ENCODE measurements around the gene DCANP1. TPM values are rescaled to one million over a fixed set of nuclear protein-coding genes. Genes with fewer than 3 reads are reported as not detected.

The DCANP1 gene
- total RNA-seq, 1 donor from 2014 or later, result not detected

DNA sequence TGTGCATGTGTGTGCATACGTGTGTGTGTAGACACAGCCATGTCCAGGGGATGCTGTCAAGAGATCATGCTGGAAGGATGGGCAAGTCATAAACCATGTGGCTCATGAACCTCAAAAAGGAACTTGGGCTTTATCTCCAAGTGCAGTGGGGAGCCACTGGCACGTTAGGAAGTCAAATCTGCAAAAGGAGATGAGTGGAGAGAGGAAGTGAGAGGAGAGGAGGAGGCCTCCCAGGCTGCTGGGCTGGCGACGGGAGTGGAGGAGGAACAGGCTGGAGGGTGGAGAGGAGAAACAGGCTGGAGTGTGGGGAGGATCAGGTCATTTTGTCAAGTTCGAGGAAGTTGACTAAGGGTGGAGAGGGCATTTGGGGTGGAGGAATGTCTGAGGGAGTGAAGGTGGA is 34.2 kb upstream of the DCANP1 start:
- Histone ChIP-seq H3K4me3 (ENCODE audit: low read length in 3 of 3) (no peak overlapping the region), H3K9me3 (ENCODE audit: control insufficient read depth in 3 of 3, low read length in 3 of 3) (no peaks in the 10 kb centered on the region), H3K27me3 (ENCODE audit: control insufficient read depth in 3 of 3, insufficient read depth in 3 of 3, low read length in 3 of 3) (peaks cover 13 to 48% (median 28%) of the 10 kb centered on the region in 3 donors), H3K9ac (ENCODE audit: low read depth in 1 of 3, low read length in 3 of 3) (no peak overlapping the region), H3K27ac (ENCODE audit: low read depth, low read length) (no peak overlapping the region), H3K4me1 (ENCODE audit: control insufficient read depth in 3 of 3, insufficient read depth in 3 of 3, low read length in 3 of 3) (no peaks in the 10 kb centered on the region), H3K36me3 (ENCODE audit: control insufficient read depth in 3 of 3, insufficient read depth in 3 of 3, low read length in 3 of 3) (no peaks in the 10 kb centered on the region)

DNA sequence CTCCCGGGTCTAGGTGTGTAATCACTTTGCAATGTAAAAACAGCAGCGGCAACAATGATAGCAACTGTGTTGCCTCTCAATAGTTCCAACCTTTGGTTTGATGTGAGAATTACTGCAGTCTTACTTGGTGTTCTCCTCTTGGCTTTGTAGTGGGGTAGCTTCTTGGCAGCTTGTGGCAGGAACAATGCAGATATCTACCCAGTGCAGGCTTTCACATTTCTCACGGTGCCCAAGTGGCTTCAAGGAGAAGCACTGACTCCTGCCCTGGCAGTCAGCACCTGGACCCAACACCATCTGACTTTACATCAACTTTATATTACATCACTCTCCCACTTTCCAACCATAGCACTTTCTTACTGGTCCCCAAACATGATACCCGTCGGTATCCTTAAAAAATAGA is 33.4 kb upstream of the DCANP1 start:
- H3K27me3 ChIP-seq (ENCODE audit: control insufficient read depth in 3 of 3, insufficient read depth in 3 of 3, low read length in 3 of 3), result peaks cover 8 to 43% (median 22%) of the 10 kb centered on the region in 3 donors
- no peaks in the 10 kb centered on the region for H3K36me3 ChIP-seq (ENCODE audit: control insufficient read depth in 3 of 3, insufficient read depth in 3 of 3, low read length in 3 of 3)
- no peak overlapping the region for H3K9ac ChIP-seq (ENCODE audit: low read depth in 1 of 3, low read length in 3 of 3)

DNA sequence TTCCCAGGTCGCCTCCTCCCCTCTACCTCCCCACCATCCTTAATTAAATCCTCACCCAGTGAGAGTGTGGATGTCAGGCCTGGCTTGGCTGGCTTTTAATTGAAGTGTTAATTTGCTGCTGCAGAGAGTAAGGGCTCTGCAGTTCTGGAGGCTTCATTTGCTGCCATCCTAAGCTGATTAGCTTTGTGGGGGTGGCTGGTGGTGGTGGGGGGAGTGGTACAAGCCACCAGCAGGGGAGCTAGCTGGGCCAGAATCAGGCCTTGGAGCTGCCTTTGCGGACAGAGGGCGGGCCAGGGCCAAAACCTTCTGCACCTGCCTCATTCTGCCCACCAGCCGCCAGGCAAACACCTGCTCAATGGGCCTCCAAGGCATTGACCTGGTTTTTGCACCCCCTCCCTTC is 31.8 kb upstream of the DCANP1 start:
- peaks cover 3 to 46% (median 25%) of the 10 kb centered on the region in 3 donors for H3K27me3 ChIP-seq (ENCODE audit: control insufficient read depth in 3 of 3, insufficient read depth in 3 of 3, low read length in 3 of 3)
- H3K4me1 ChIP-seq (ENCODE audit: control insufficient read depth in 3 of 3, insufficient read depth in 3 of 3, low read length in 3 of 3), result no peaks in the 10 kb centered on the region
- no peak overlapping the region for H3K4me3 ChIP-seq (ENCODE audit: low read length in 3 of 3)
- no peaks in the 10 kb centered on the region for H3K9me3 ChIP-seq (ENCODE audit: control insufficient read depth in 3 of 3, low read length in 3 of 3)
- no peak overlapping the region for H3K9ac ChIP-seq (ENCODE audit: low read depth in 1 of 3, low read length in 3 of 3)
- no peak overlapping the region for H3K27ac ChIP-seq (ENCODE audit: low read depth, low read length)
- no peaks in the 10 kb centered on the region for H3K36me3 ChIP-seq (ENCODE audit: control insufficient read depth in 3 of 3, insufficient read depth in 3 of 3, low read length in 3 of 3)

More for the DNA sequence above, 33.4 kb upstream of the DCANP1 start:
- Histone ChIP-seq H3K4me1 (ENCODE audit: control insufficient read depth in 3 of 3, insufficient read depth in 3 of 3, low read length in 3 of 3) (no peaks in the 10 kb centered on the region), H3K4me3 (ENCODE audit: low read length in 3 of 3) (no peak overlapping the region), H3K9me3 (ENCODE audit: control insufficient read depth in 3 of 3, low read length in 3 of 3) (no peaks in the 10 kb centered on the region), H3K27ac (ENCODE audit: low read depth, low read length) (no peak overlapping the region)

GRCh38 chr5:135477613-135478066 is 30.5 kb upstream of the DCANP1 start:
- H3K4me1 ChIP-seq (ENCODE audit: control insufficient read depth in 3 of 3, insufficient read depth in 3 of 3, low read length in 3 of 3), result no peaks in the 10 kb centered on the region
- no peaks in the 10 kb centered on the region for H3K36me3 ChIP-seq (ENCODE audit: control insufficient read depth in 3 of 3, insufficient read depth in 3 of 3, low read length in 3 of 3)
- no peak overlapping the region for H3K4me3 ChIP-seq (ENCODE audit: low read length in 3 of 3)
- no peak overlapping the region for H3K9ac ChIP-seq (ENCODE audit: low read depth in 1 of 3, low read length in 3 of 3)
- H3K27me3 ChIP-seq (ENCODE audit: control insufficient read depth in 3 of 3, insufficient read depth in 3 of 3, low read length in 3 of 3), result peaks cover 3 to 50% (median 31%) of the 10 kb centered on the region in 3 donors
- no peaks in the 10 kb centered on the region for H3K9me3 ChIP-seq (ENCODE audit: control insufficient read depth in 3 of 3, low read length in 3 of 3)
- no peak overlapping the region for H3K27ac ChIP-seq (ENCODE audit: low read depth, low read length)

- Histone ChIP-seq H3K9ac (ENCODE audit: low read depth in 1 of 3, low read length in 3 of 3) (no peak overlapping the region), H3K27me3 (ENCODE audit: control insufficient read depth in 3 of 3, insufficient read depth in 3 of 3, low read length in 3 of 3) (peaks cover 3 to 54% (median 30%) of the 10 kb centered on the region in 3 donors), H3K27ac (ENCODE audit: low read depth, low read length) (no peak overlapping the region), H3K4me3 (ENCODE audit: low read length in 3 of 3) (no peak overlapping the region), H3K9me3 (ENCODE audit: control insufficient read depth in 3 of 3, low read length in 3 of 3) (no peaks in the 10 kb centered on the region), H3K4me1 (ENCODE audit: control insufficient read depth in 3 of 3, insufficient read depth in 3 of 3, low read length in 3 of 3) (no peaks in the 10 kb centered on the region), H3K36me3 (ENCODE audit: control insufficient read depth in 3 of 3, insufficient read depth in 3 of 3, low read length in 3 of 3) (no peaks in the 10 kb centered on the region)
Measured at GRCh38 chr5:135476615-135477581, 29.8 kb upstream of the DCANP1 start.

GRCh38 chr5:135473956-135474670 is 27.0 kb upstream of the DCANP1 start:
- H3K27me3 ChIP-seq (ENCODE audit: control insufficient read depth in 3 of 3, insufficient read depth in 3 of 3, low read length in 3 of 3), result peaks cover 6 to 41% (median 24%) of the 10 kb centered on the region in 3 donors
- H3K36me3 ChIP-seq (ENCODE audit: control insufficient read depth in 3 of 3, insufficient read depth in 3 of 3, low read length in 3 of 3), result no peaks in the 10 kb centered on the region

GRCh38 chr5:135472141-135472540 is 25.0 kb upstream of the DCANP1 start:
- Histone ChIP-seq H3K4me1 (ENCODE audit: control insufficient read depth in 3 of 3, insufficient read depth in 3 of 3, low read length in 3 of 3) (no peaks in the 10 kb centered on the region), H3K9me3 (ENCODE audit: control insufficient read depth in 3 of 3, low read length in 3 of 3) (no peaks in the 10 kb centered on the region), H3K27ac (ENCODE audit: low read depth, low read length) (no peak overlapping the region), H3K4me3 (ENCODE audit: low read length in 3 of 3) (no peak overlapping the region), H3K36me3 (ENCODE audit: control insufficient read depth in 3 of 3, insufficient read depth in 3 of 3, low read length in 3 of 3) (no peaks in the 10 kb centered on the region), H3K27me3 (ENCODE audit: control insufficient read depth in 3 of 3, insufficient read depth in 3 of 3, low read length in 3 of 3) (peaks cover 11 to 38% (median 24%) of the 10 kb centered on the region in 3 donors), H3K9ac (ENCODE audit: low read depth in 1 of 3, low read length in 3 of 3) (no peak overlapping the region)

More at GRCh38 chr5:135473956-135474670, 27.0 kb upstream of the DCANP1 start:
- Histone ChIP-seq H3K4me1 (ENCODE audit: control insufficient read depth in 3 of 3, insufficient read depth in 3 of 3, low read length in 3 of 3) (no peaks in the 10 kb centered on the region), H3K27ac (ENCODE audit: low read depth, low read length) (no peak overlapping the region), H3K9me3 (ENCODE audit: control insufficient read depth in 3 of 3, low read length in 3 of 3) (no peaks in the 10 kb centered on the region), H3K9ac (ENCODE audit: low read depth in 1 of 3, low read length in 3 of 3) (no peak overlapping the region), H3K4me3 (ENCODE audit: low read length in 3 of 3) (no peak overlapping the region)

DNA sequence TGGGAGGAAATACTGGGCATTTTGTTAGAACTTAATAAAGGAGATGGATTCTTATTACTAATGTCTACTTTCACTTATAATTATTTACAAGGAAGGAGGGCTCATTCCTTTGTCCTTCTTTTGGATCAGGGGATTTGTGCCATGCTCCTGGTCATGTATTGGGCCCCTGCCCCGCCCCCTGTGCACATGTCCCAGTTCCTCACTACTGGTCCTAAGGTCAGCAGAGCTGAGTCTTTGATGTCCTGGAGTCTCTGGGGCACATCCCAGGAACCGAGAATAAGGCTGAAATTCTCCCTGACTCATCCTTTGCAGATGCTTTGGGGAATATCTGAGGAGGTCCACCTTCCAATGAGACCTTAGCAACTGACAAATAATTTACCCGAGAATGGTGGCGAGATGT is 24.6 kb upstream of the DCANP1 start:
- Histone ChIP-seq H3K36me3 (ENCODE audit: control insufficient read depth in 3 of 3, insufficient read depth in 3 of 3, low read length in 3 of 3) (no peaks in the 10 kb centered on the region), H3K4me1 (ENCODE audit: control insufficient read depth in 3 of 3, insufficient read depth in 3 of 3, low read length in 3 of 3) (peaks cover 0 to under 1% (median 0%) of the 10 kb centered on the region in 3 donors), H3K4me3 (ENCODE audit: low read length in 3 of 3) (no peak overlapping the region), H3K27ac (ENCODE audit: low read depth, low read length) (no peak overlapping the region), H3K9me3 (ENCODE audit: control insufficient read depth in 3 of 3, low read length in 3 of 3) (no peaks in the 10 kb centered on the region), H3K9ac (ENCODE audit: low read depth in 1 of 3, low read length in 3 of 3) (no peak overlapping the region), H3K27me3 (ENCODE audit: control insufficient read depth in 3 of 3, insufficient read depth in 3 of 3, low read length in 3 of 3) (peaks cover 15 to 39% (median 28%) of the 10 kb centered on the region in 3 donors)

- Histone ChIP-seq H3K27me3 (ENCODE audit: control insufficient read depth in 3 of 3, insufficient read depth in 3 of 3, low read length in 3 of 3) (peaks cover 20 to 44% (median 43%) of the 10 kb centered on the region in 3 donors), H3K9me3 (ENCODE audit: control insufficient read depth in 3 of 3, low read length in 3 of 3) (no peaks in the 10 kb centered on the region), H3K9ac (ENCODE audit: low read depth in 1 of 3, low read length in 3 of 3) (no peak overlapping the region), H3K4me3 (ENCODE audit: low read length in 3 of 3) (no peak overlapping the region), H3K4me1 (ENCODE audit: control insufficient read depth in 3 of 3, insufficient read depth in 3 of 3, low read length in 3 of 3) (peaks cover 4 to 9% (median 4%) of the 10 kb centered on the region in 3 donors), H3K36me3 (ENCODE audit: control insufficient read depth in 3 of 3, insufficient read depth in 3 of 3, low read length in 3 of 3) (no peaks in the 10 kb centered on the region), H3K27ac (ENCODE audit: low read depth, low read length) (no peak overlapping the region)
Measured at GRCh38 chr5:135469911-135470310, 22.8 kb upstream of the DCANP1 start.

Measured in skeletal muscle tissue (tissue), 4 donors.